ENCODE results near the gene IFFO2. TPM values are rescaled to one million over a fixed set of nuclear protein-coding genes. Genes with fewer than 3 reads are reported as not detected.

Gene IFFO2
- total and polyA plus RNA-seq, 2 of the 8 experiments (the other 6 are each of a cell fraction or from before 2014, with no cell fraction given): 6.6 to 10.4 TPM

GRCh38 chr1:18901952-18902522 lies 54.4 kb downstream of the IFFO2 start:
- Histone ChIP-seq H3K23ac (ENCODE audit: insufficient read length) (no peak overlapping the region), H3K79me1 (ENCODE audit: low read depth, low read length) (peaks cover 5% of the 10 kb centered on the region), H3K4me1 (replicated peaks in 1 of 4; ENCODE audit: control insufficient read depth in 3 of 4, insufficient read depth in 4 of 4, low read length in 3 of 4) (peaks cover 0 to 3% (median 1%) of the 10 kb centered on the region in 4 experiments; a peak in 5 of 7 replicates), H2BK120ac (replicated peaks; ENCODE audit: low read depth, low read length) (no peak overlapping the region), H2BK5ac (ENCODE audit: low read depth, low read length) (no peak overlapping the region; the same call in 1 of the 2 replicates), H3K27ac (ENCODE audit: low read depth, low read length) (peak overlapping the region; percentile 99), H4K20me1 (replicated peaks in 1 of 2; ENCODE audit: control insufficient read depth in 1 of 2, insufficient read depth in 2 of 2, low read length in 2 of 2) (peaks cover 2 to 4% of the 10 kb centered on the region in 2 experiments), H3K56ac (replicated peaks; ENCODE audit: insufficient read length, low read depth, low read length) (peak overlapping the region; percentile 55), H2BK20ac (ENCODE audit: low read length) (no peak overlapping the region), H2BK15ac (ENCODE audit: low read length) (no peak overlapping the region), H3K9me3 (ENCODE audit: insufficient read depth in 2 of 2, low read depth in 1 of 2, low read length in 1 of 2) (no peaks in the 10 kb centered on the region), H3K4me2 (ENCODE audit: insufficient read depth in 1 of 2, low read depth in 2 of 2, low read length in 2 of 2) (peak overlapping the region; percentile 84 to 85), H2BK12ac (ENCODE audit: low read depth, low read length) (no peak overlapping the region; the same call in 1 of the 2 replicates), H4K5ac (ENCODE audit: insufficient read length, low read depth, low read length) (no peak overlapping the region), H3K14ac (ENCODE audit: insufficient read length) (no peak overlapping the region), H3K4me3 (ENCODE audit: extremely low read depth in 1 of 4, insufficient read depth in 2 of 4, low read depth in 3 of 4, low read length in 4 of 4) (peak overlapping the region; percentile 91 to 96 (median 93)), H3K36me3 (ENCODE audit: control insufficient read depth in 2 of 4, insufficient read depth in 4 of 4, low read length in 3 of 4) (no peaks in the 10 kb centered on the region), H3K23me2 (ENCODE audit: low read depth, low read length) (peaks cover 6% of the 10 kb centered on the region; the same call in 1 of the 2 replicates), H3K27me3 (replicated peaks in 1 of 4; ENCODE audit: control insufficient read depth in 3 of 4, extremely low read depth in 1 of 4, insufficient read depth in 3 of 4, low read length in 3 of 4) (peaks cover 0 to 3% (median 0%) of the 10 kb centered on the region in 4 experiments; a peak in 4 of 7 replicates), H4K8ac (ENCODE audit: extremely low read depth, insufficient read depth, low read length) (no peak overlapping the region), H4K91ac (replicated peaks; ENCODE audit: insufficient read length, low read length) (no peak overlapping the region), H2AK5ac (ENCODE audit: low read depth, low read length) (no peak overlapping the region), H2AFZ (ENCODE audit: low read length) (peak overlapping the region; percentile 67; the same call in 1 of the 2 replicates), H3K79me2 (ENCODE audit: control insufficient read depth in 1 of 2, insufficient read depth in 2 of 2, low read length in 2 of 2) (no peaks in the 10 kb centered on the region), H3K18ac (ENCODE audit: extremely low read depth, low read length) (peak overlapping the region; percentile 83; the same call in 1 of the 2 replicates), H3K9ac (replicated peaks in 1 of 4; ENCODE audit: extremely low read depth in 1 of 4, low read depth in 3 of 4, low read length in 3 of 4) (peak overlapping the region; percentile 63 to 93 (median 85)), H3K4ac (replicated peaks; ENCODE audit: insufficient read length, low read depth, low read length) (no peak overlapping the region)
- DNase-seq (ENCODE audit: low read depth in 1 of 2, low spot score in 2 of 2) (no peak), FAIRE-seq (no peak)
- TF ChIP-seq CBX5 (IDR thresholded peaks at IDR 0.05; ENCODE audit: low read depth, low read length) (no peak), POLR2AphosphoS5 (IDR thresholded peaks at IDR 0.05; ENCODE audit: low read depth, low read length) (0 out of 2 replicates have a peak, but pooled peaks have one; percentile 51), SP1 (IDR thresholded peaks at IDR 0.05; ENCODE audit: low read depth, low read length) (0 out of 2 replicates have a peak, but pooled peaks have one; percentile 16), PHF8 (conservative IDR thresholded peaks at IDR 0.05; ENCODE audit: low read depth, low read length) (peak; percentile 47; the same call in 1 of the 2 replicates), KDM4A (IDR thresholded peaks at IDR 0.05; ENCODE audit: low read depth, low read length, severe bottlenecking) (peak; percentile 81), POLR2A (IDR thresholded peaks at IDR 0.05; ENCODE audit: control extremely low read depth in 1 of 2, low read depth in 2 of 2, low read length in 2 of 2) (peak in 1 of 2 experiments; percentile 45; a peak in 1 of 3 replicates)
- CTCF ChIA-PET (ENCODE audit: partially characterized antibody): interaction anchor here (0.8 to 8.0 kb wide), 9 partner anchors 9 to 305 kb away, joined by 3 to 131 read pairs (median 4); no protein-coding TSS in a partner anchor
- 3% methylated on average over 8 of the region's 44 CpGs; no CpG with 5 or more reads in 1 of the 2 experiments for WGBS, 2 experiments (ENCODE audit: extremely low coverage in 1 of 2, insufficient coverage in 1 of 2, insufficient read length in 1 of 2, insufficient replicate concordance in 2 of 2, low coverage in 1 of 2, low lambda C conversion rate in 2 of 2, missing lambda C conversion rate in 1 of 2)
- POLR2A ChIA-PET (ENCODE audit: partially characterized antibody): interaction anchor here (0.9 to 1.9 kb wide), 7 partner anchors 9 to 61 kb away, joined by 3 to 11 read pairs (median 4); no protein-coding TSS in a partner anchor
